ENCODE data around the gene CD84.
"Not testable (repeated sequence)": the region's sequence is repeated elsewhere in the genome, so short reads cannot be mapped to it uniquely, and the experiment has no call there.

CD84 gene

GRCh38 chr1:160610569-160611242, 31.4 kb upstream of the CD84 start:
- DNase-seq (ENCODE audit: low read depth in 2 of 2), result no peak

GRCh38 chr1:160608941-160609340, 29.6 kb upstream of the CD84 start:
- DNase-seq (ENCODE audit: low read depth in 2 of 2), result no peak

DNA sequence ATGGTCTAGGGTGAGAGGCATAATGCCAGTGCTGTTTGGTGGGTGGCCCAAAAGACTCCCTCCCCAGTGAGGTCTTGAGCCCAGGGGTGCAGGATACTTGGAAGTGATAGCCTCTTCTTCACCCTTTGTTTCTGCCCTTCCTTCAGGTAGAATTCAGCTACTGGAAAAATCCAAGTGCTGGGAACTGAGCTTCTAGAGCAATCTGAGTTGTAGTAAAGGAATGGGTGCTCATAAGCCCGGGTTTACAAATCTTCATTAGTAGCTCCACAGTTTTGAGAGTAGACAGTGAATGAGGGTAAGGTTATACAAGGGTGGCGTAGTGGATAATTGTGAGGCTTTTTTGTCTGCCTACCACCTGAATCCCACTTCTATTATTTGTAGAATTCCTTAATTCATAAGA, 29.2 kb upstream of the CD84 start:
- DNase-seq (ENCODE audit: low read depth in 2 of 2), result no peak

- DNase-seq (ENCODE audit: low read depth in 2 of 2), result no peak
Observed at GRCh38 chr1:160608057-160608456, 28.8 kb upstream of the CD84 start.

- no peak for DNase-seq (ENCODE audit: low read depth in 2 of 2)
Observed at GRCh38 chr1:160607672-160608032, 28.4 kb upstream of the CD84 start.

- DNase-seq (ENCODE audit: low read depth in 2 of 2), result no peak
Observed at GRCh38 chr1:160607011-160607671, 27.8 kb upstream of the CD84 start.

DNA sequence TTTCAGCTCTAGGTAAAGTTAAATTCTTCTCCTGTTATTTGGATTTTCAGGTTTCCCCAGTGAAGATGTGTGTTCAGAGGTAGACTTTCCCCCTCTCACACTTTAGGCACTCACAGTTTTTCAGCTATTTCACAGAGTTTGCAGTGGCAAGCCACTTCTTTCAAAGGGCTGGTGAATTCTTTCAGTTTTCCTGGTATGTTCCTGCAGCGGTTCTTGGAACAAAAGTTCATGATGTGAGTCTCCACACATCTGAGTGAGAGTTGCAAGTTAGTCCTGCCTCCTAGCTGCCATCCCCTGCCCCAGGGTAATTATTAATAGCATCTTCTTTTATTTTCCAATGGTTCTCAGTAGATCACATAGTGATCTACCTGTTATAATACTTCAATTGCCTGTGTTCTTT, 27.3 kb upstream of the CD84 start:
- no peak for DNase-seq (ENCODE audit: low read depth in 2 of 2)

DNA sequence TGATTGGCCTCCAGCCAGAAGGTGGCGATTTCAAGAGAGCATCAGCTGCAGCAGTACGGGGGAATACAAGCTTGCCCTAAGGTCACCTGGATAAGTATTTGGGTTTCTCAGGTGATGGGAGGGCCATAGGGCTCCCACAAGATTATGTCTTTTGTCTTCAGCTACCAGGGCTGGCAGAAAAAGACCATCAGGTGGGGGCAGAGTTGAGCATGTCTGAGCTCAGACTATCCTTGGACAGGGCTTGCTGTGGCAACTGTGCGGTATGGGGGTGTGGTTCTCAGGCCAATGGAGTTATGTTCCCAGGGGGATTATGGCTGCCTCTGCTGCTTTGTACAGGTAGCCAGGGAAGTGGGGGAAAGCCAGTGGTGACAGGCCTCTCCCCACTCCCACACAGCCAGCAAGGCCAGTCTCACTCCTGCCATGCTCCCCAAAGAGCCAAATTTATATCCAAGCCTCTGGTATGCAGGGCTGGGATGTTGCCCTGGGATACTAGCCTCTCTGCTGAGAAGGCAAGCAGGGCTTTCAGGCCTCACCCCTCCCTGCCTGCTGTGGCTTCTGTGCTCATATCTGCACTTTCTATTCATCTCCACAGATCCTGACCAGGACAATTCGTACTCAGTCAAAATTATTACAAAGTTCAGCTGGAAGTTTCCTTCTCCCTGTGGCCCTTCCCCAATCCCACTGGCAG, 26.6 kb upstream of the CD84 start:
- no peak for DNase-seq (ENCODE audit: low read depth in 2 of 2)

DNA sequence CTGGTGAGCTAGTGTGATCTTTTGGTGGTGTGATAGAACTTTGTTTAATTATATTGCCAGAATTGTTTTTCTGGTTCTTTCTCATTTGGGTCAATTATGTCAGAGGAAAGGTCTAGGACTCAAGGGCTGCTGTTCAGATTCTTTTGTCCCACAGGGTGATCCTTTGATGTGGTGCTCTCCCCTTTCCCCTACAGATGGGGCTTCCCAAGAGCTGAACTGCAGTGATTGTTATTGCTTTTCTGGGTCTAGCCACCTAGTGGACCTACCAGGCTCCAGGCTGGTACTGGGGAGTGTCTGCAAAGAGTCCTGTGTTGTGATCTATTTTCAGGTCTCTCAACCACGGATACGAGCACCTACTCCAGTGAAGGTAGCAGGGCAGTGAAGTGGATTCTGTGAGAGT, 25.9 kb upstream of the CD84 start:
- no peak for DNase-seq (ENCODE audit: low read depth in 2 of 2)

DNA sequence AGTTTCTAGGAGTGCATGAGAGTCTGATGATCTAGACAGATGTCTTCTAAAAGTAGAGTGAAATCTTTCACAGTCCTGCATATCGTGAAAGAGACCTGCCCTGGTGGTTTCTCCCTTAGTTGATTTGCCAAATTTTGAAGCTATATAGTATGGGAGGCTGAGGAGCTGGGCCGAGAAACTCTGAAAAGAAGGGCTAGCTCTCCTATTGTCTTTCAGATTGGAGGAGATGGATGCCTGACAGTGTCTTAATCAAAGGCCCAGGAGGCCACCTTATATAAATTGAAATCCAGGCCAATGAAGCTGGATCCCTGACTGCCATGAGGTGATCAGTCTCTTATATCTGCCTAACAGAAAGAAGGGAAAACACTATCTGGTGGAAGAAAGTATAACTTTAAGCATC, 18.4 kb upstream of the CD84 start:
- DNase-seq (ENCODE audit: low read depth in 2 of 2), result no peak

DNA sequence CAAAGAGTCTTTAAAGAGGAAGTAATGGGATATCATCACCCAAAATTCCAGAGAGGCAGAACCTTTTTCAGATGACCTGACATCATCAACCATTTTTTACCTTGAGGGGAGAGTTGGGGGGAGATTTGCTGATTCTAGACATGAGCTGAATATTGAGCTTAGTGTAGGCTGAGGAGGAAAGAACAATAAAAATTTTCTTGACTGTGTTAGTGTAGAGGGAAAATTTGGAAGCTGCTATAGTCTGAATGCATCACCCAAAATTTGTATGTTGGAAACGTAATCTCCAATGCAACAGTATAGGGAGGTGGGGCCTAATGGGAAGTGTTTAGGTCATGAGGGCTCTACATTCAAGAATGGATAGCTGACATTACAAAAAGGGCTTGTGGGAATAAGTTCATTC, 17.8 kb upstream of the CD84 start:
- no peak for DNase-seq (ENCODE audit: low read depth in 2 of 2)

GRCh38 chr1:160590488-160590887, 11.2 kb upstream of the CD84 start:
- no peak for DNase-seq (ENCODE audit: low read depth in 2 of 2)

GRCh38 chr1:160588468-160588867, 9.2 kb upstream of the CD84 start:
- DNase-seq (ENCODE audit: low read depth in 2 of 2), result no peak

DNA sequence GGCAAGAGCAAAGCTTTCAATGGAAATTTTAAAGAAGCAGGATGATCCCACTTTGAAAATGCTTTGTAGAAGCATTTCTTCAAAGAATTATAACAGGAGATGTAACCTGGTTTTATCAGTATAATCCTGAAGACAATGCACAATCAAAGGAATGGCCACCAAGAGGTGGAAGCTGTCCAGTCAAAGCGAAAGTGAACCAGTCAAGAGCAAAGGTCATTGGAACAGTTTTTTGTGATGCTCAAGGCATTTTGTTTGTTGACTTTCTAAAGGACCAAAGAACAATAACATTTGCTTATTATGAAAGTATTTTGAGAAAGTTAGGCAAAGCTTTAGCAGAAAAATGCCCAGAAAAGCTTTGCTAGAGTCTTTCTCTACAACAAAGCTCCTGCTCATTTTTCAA, 5.5 kb upstream of the CD84 start:
- no peak for DNase-seq (ENCODE audit: low read depth in 2 of 2)

DNA sequence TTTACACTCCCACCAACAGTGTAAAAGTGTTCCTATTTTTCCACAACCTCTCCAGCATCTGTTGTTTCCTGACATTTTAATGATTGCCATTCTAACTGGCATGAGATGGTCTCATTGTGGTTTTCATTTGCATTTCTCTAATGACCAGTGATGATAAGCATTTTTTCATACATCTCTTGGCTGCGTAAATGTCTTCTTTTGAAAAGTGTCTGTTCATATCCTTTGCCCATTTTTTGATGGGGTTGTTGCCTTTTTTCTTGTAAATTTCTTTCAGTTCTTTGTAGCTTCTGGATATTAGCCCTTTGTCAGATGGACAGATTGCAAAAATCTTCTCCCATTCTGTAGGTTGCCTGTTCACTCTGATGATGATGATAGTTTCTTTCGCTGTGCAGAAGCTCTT, 3.7 kb upstream of the CD84 start:
- not testable (repeated sequence) for DNase-seq (ENCODE audit: low read depth in 2 of 2)

DNA sequence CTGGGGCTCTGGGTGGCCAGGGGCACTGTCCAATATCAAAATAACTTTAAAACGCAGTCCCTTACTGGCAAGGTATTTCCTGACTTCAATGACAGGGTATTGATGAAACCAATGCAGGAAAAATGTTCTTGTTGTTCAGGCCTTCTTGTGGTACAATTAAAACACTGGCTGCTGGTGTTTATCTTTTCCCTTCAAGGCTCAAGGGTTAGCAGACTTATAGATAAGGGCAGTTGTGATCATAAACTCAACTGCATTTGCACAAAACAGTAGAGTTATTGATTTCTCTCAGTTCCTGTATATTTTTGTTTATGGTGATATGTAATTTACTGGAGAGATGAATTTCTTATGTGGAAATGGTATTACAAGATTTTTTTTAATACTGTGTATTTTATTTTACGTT, 2.7 kb upstream of the CD84 start:
- DNase-seq (ENCODE audit: low read depth in 2 of 2), result no peak

GRCh38 chr1:160580221-160580812, 1.0 kb upstream of the CD84 start:
- no peak for DNase-seq (ENCODE audit: low read depth in 2 of 2)

DNA sequence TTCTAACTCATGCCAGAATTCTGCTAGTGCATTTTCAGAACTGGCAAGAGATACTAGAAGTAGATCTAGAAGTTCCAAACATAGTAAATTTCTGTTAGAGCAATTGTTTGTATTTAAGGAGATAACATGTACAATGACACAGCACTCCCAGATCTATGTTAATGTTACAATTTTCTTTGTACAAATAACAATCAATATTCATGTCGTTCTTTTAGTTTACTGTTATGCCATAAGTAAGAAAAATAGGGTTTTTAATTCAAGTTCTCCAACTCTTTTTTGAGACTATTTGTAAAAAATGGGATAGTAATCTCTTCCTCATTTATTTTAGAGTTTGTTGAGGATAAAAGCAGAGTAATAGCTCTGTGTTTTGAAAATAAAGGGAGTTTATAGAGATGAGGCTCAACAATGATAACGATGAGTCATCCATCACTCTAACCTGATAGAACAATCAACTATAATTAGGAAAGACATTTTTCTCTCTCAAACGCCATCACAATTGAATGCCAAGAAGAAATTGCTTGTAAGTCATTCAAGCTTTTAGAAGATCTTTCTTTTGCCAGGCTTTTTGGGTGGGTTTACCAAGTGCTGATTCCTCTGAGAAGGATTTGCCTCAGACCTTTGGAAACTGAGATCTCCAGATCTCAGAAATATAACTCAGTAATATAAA, 638 bp downstream of the CD84 start:
- DNase-seq (ENCODE audit: low read depth in 2 of 2), result no peak

DNA sequence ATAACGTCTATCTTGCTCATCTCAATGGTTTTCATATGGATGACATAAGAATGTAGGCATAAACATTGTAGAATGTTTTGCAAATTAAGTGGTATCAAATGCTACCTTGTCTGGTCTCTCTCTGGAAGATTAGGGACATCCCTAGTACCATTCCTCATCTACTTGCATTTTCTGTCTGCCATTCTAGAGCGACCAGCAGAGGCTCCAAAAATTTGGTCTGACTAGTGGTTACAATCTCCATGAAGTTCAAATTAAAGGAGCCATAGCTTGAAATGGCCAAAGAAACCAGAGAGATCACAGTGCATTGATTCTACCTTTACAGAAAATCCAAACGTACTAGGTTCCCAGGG, 1.1 kb downstream of the CD84 start:
- DNase-seq (ENCODE audit: low read depth in 2 of 2), result no peak

DNA sequence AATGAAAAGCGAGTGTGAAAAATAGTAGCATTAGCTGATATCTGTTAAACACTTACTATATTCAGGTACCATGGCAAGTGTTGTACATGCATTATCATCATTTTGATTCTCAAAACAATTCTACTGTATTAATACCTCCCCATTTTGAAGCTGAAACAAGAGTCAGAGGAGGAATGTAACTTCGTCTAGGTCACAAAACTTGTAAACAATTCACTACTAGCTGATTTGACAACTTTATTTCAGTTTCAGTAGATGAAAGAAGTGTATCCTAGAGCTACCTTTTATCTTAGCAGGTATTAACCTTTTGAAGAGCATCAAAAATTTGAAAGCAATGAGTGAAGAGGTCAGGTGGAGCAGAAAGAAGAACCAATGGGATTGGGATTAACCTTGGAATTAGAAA, 1.6 kb downstream of the CD84 start:
- no peak for DNase-seq (ENCODE audit: low read depth in 2 of 2)

GRCh38 chr1:160576884-160577283, 2.4 kb downstream of the CD84 start:
- DNase-seq (ENCODE audit: low read depth in 2 of 2), result no peak

DNA sequence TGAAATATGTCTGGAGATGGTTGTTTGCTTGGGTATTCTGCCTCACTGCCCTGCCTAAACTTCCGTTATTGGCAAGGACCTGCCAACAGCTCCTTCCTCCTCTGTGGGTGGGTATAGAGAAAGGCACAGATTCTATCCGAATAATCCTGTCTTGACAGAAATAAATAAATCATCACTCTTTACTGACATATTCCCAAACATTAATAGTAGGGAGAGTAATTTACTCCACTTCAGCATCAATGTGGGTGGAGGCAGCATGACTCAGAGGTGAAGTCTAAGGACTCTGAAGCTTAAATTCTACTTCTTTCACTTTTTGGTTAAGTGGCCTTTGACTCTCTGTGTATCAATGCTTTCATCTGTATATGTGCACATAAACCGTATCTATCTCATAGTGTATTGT, 2.9 kb downstream of the CD84 start:
- peak in 1 of 2 donors; percentile 26 for DNase-seq (ENCODE audit: low read depth in 2 of 2)
